Endothelial cell of umbilical vein (primary cell): ENCODE data around the gene SELENOM. TPM values are rescaled to one million over a fixed set of nuclear protein-coding genes. Genes with fewer than 3 reads are reported as not detected.

ENCODE experiments used
- BruUV-seq: library from RNA; stranded (reverse); fragments of 400-500 nt; replicated peaks from 2 replicates; lab custom pipeline; 2021; lab: Mats Ljungman, UMichigan
- CTCF ChIA-PET: fragments of 300-600, 350-600 bp; sonication (Branson Sonifier 250); formaldehyde crosslinking; loops from one replicate; lab custom pipeline; 2021; ENCODE audit warnings: antibody characterized with exemption, inconsistent platforms; lab: Charles Lee
- POLR2A ChIA-PET: fragments of 300-600, 350-600 bp; sonication (Branson Sonifier 250); formaldehyde crosslinking; loops from one replicate; lab custom pipeline; 2021; ENCODE audit warnings: antibody characterized with exemption, inconsistent platforms; lab: Charles Lee
- DNase-seq: peaks from one replicate; pipeline ENCODE4 v3.0.0-alpha.2; 2011; ENCODE audit warnings: low read depth, low spot score
- FAIRE-seq: peaks from 2 replicates; lab custom pipeline; 2011; peaks lifted over from hg19 to GRCh38; lab: Jason Lieb, UNC
- H2AFZ ChIP-seq: 2 replicates; pipeline ENCODE4 v1.6.0; 2012; ENCODE audit warnings: low read depth, low read length, control low read depth, inconsistent platforms
- H3K27ac ChIP-seq: 2 replicates; pipeline ENCODE4 v1.5.1; 2011; ENCODE audit warnings: low read depth, mild to moderate bottlenecking, control low read depth, low read length, moderate library complexity; ENCODE audit not compliant: insufficient read depth
- H3K27me3 ChIP-seq, 2 experiments: 2 replicates each; pipeline versions ENCODE4 v1.6.0 to v1.6.1; 2011; ENCODE audit warnings: low read length in 2 of 2, mixed read lengths in 1 of 2; ENCODE audit not compliant: control insufficient read depth in 2 of 2, insufficient read depth in 2 of 2
- H3K36me3 ChIP-seq, 2 experiments: 2 replicates in 1 of 2; 3 replicates in 1 of 2; pipeline ENCODE4 v1.5.1; 2011; ENCODE audit warnings: low read length in 2 of 2, mild to moderate bottlenecking in 1 of 2, moderate library complexity in 1 of 2; ENCODE audit not compliant: control insufficient read depth in 2 of 2, insufficient read depth in 2 of 2; ENCODE audit errors: extremely low read depth in 1 of 2
- H3K4me1 ChIP-seq: 3 replicates; pipeline ENCODE4 v1.5.1; 2011; ENCODE audit warnings: mild to moderate bottlenecking, low read length; ENCODE audit not compliant: control insufficient read depth, insufficient read depth; ENCODE audit errors: extremely low read depth
- H3K4me2 ChIP-seq: 2 replicates; pipeline ENCODE4 v1.6.1; 2011; ENCODE audit warnings: low read length, control low read depth, mixed read lengths; ENCODE audit not compliant: insufficient read depth
- H3K4me3 ChIP-seq, 3 experiments: fragments of 200-600 bp in 1 of 3; sonication (generic), shearing (Covaris generic) in 1 of 3; replicated peaks in 1 of 3; 2 replicates each; pipeline ENCODE4 v1.5.1; 2011 to 2016; ENCODE audit warnings: control low read depth in 3 of 3, low read length in 3 of 3, mild to moderate bottlenecking in 2 of 3, inconsistent platforms in 1 of 3, low read depth in 1 of 3, moderate library complexity in 1 of 3; ENCODE audit not compliant: insufficient read depth in 1 of 3
- H3K79me2 ChIP-seq: 2 replicates; pipeline ENCODE4 v1.6.0; 2012; ENCODE audit warnings: low read length, inconsistent platforms; ENCODE audit not compliant: control insufficient read depth, insufficient read depth
- H3K9ac ChIP-seq: replicated peaks from 2 replicates; pipeline ENCODE3; 2011; ENCODE audit warnings: low read length, control low read depth; ENCODE audit not compliant: insufficient read depth; ENCODE audit errors: extremely low read depth
- H3K9me1 ChIP-seq: replicated peaks from 3 replicates; pipeline ENCODE4 v1.6.0; 2011; ENCODE audit warnings: mild to moderate bottlenecking, low read length; ENCODE audit not compliant: control insufficient read depth, insufficient read depth; ENCODE audit errors: extremely low read depth
- H3K9me3 ChIP-seq: replicated peaks from 2 replicates; pipeline ENCODE4 v1.5.1; 2012; ENCODE audit warnings: low read length, inconsistent platforms; ENCODE audit not compliant: control insufficient read depth, insufficient read depth
- H4K20me1 ChIP-seq: replicated peaks from 2 replicates; pipeline ENCODE3; 2011; ENCODE audit warnings: mild to moderate bottlenecking, low read length; ENCODE audit not compliant: control insufficient read depth, insufficient read depth; ENCODE audit errors: extremely low read depth
- CTCF ChIP-seq, 2 donors: IDR thresholded peaks; 1 replicate in 1 of 2; 2 replicates in 1 of 2; pipeline ENCODE4 v1.5.1; 2011; ENCODE audit warnings: low read length in 2 of 2, mild to moderate bottlenecking in 2 of 2, moderate library complexity in 2 of 2, control low read depth in 1 of 2, inconsistent platforms in 1 of 2, low read depth in 1 of 2; ENCODE audit not compliant: insufficient read depth in 1 of 2; ENCODE audit errors: extremely low read depth in 1 of 2
- EZH2 ChIP-seq: IDR thresholded peaks from 2 replicates; pipeline ENCODE4 v1.6.1; 2012; ENCODE audit warnings: borderline replicate concordance, low read depth, mild to moderate bottlenecking, moderate library complexity, low read length, inconsistent platforms; ENCODE audit not compliant: severe bottlenecking
- FOS ChIP-seq: IDR thresholded peaks from 2 replicates; pipeline ENCODE4 v1.6.1; 2011; ENCODE audit warnings: mild to moderate bottlenecking, low read length, moderate library complexity, borderline replicate concordance; ENCODE audit not compliant: insufficient read depth
- GATA2 ChIP-seq: IDR thresholded peaks from 2 replicates; pipeline ENCODE4 v1.7.0; 2011; ENCODE audit warnings: low read depth, mild to moderate bottlenecking, moderate library complexity, mixed read lengths, low read length; ENCODE audit not compliant: insufficient read length, insufficient read depth
- JUN ChIP-seq: IDR thresholded peaks from 2 replicates; pipeline ENCODE4 v1.6.1; 2011; ENCODE audit warnings: borderline replicate concordance, low read depth; ENCODE audit not compliant: insufficient read length, insufficient read depth
- MAX ChIP-seq: IDR thresholded peaks from 2 replicates; pipeline ENCODE4 v1.6.1; 2011; ENCODE audit not compliant: insufficient read depth, insufficient read length
- MYC ChIP-seq: IDR thresholded peaks from one replicate; pipeline ENCODE4 v1.6.1; 2011; ENCODE audit warnings: mild to moderate bottlenecking, low read depth, low read length
- POLR2A ChIP-seq: IDR thresholded peaks from 2 replicates; pipeline ENCODE4 v1.6.1; 2012; ENCODE audit warnings: low read depth, mild to moderate bottlenecking, control low read depth, low read length
- POLR2AphosphoS5 ChIP-seq: IDR thresholded peaks from 2 replicates; pipeline ENCODE4 v1.6.1; 2012; ENCODE audit warnings: low read depth, mild to moderate bottlenecking, control low read depth, low read length, moderate library complexity; ENCODE audit not compliant: insufficient read depth
- dilution Hi-C: fragments of 300-500 bp; cut with MboI; formaldehyde crosslinking; loops from one replicate; pipeline ENCODE4 v1.15.0; 2019; ENCODE audit warnings: low sequenced_read_pairs; ENCODE audit not compliant: extremely low pct_ligation_motif_present
- intact Hi-C: fragments of 100-400 bp; cut with micrococcal nuclease; formaldehyde crosslinking; loops from one replicate; pipeline ENCODE4 v1.10.0; 2022
- polyA plus RNA-seq, 4 experiments: library from polyadenylated mRNA; depleted of rRNA in 3 of 4; stranded (reverse) in 3 of 4; unstranded in 1 of 4; fragments of >200 nt; gene quantifications; 2 replicates each; pipeline versions ENCODE4 v1.2.1 to v1.2.3, GENCODE V29; 2011 to 2012; ENCODE audit warnings: missing spikeins in 1 of 4
- total RNA-seq: library from RNA; stranded (reverse); gene quantifications from 2 replicates; pipeline ENCODE4 v1.2.3, GENCODE V29; 2021

Gene SELENOM
- total and polyA plus RNA-seq, 2 donors (not counting 3 experiments of a cell fraction or from before 2014, with no cell fraction given): 29.6 to 87.1 TPM

DNA sequence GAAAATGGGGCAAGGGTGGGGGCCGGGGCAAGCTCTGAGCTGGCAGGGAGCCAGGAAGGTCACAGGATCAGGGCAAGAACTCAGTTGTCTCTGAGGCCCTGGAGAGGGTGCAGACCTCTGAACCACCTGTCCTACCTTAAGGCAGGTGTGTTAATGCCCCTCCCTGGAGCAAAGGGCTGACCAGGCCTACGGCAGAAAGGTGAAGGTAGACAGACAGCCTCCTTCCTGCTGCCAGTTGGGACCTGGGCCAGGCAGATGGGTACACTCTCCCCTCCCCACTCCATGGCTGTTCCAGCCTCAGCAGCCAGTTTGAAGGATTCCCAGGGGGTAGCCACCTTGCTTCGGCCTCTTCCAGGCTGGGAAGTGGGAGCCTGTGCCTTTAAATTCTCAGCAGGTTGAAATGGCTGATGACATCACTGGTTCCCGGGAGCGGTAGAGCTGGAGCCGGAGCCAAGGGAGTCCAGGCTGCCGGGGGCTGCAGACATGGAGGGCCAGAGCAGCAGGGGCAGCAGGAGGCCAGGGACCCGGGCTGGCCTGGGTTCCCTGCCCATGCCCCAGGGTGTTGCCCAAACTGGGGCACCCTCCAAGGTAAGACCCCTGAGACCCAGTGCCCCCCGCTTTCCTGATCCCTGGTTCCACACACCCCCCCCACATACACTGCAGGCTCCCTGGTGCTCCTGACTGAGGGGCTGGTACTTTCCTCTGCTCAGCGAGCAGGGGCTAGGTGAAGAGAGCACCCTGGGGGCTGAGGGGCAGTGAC, 15.3 kb upstream of the SELENOM start, which contains the start of gene INPP5J:
INPP5J (plus strand) TSS at position 435 of the 760 bp plus-strand sequence; CDS start at position 484, 49 bp downstream.
- dilution Hi-C loops (no loop called here), intact Hi-C loops (no loop called here)
- no peak within 1 kb of the TSS for H3K27ac ChIP-seq
- POLR2A ChIA-PET: no interaction called here
- H4K20me1 ChIP-seq: no peaks in the 10 kb centered on the region
- no peak within 1 kb of the TSS for H3K4me2 ChIP-seq
- H3K9me3 ChIP-seq: no peaks in the 10 kb centered on the region
- no peaks in the 10 kb centered on the region for H3K36me3 ChIP-seq
- peaks cover 0 to 4% of the 10 kb centered on the region in 2 experiments for H3K27me3 ChIP-seq
- H3K9ac ChIP-seq: no peak within 1 kb of the TSS
- no peak within 1 kb of the TSS for H2AFZ ChIP-seq
- CTCF ChIA-PET: interaction anchor here (1.0 kb wide), 2 partner anchors 14 to 74 kb away, joined by 3 read pairs; no protein-coding TSS in a partner anchor
- H3K79me2 ChIP-seq: no peaks in the 10 kb centered on the region
- TF ChIP-seq POLR2AphosphoS5 (no peak), FOS (no peak), CTCF (IDR thresholded peaks at IDR 0.05; ENCODE audit: extremely low read depth in 1 of 2, insufficient read depth in 1 of 2, low read depth in 1 of 2, low read length in 2 of 2) (no peak), MYC (no peak), POLR2A (no peak), MAX (no peak), JUN (no peak), EZH2 (no peak), GATA2 (no peak)
- FAIRE-seq (no peak), DNase-seq (no peak)
- H3K4me3 ChIP-seq: no peak within 1 kb of the TSS
- no peaks in the 10 kb centered on the region for H3K9me1 ChIP-seq
- H3K4me1 ChIP-seq: no peaks in the 10 kb centered on the region
- BruUV-seq: no TSS peak
